Measurements from ENCODE around the gene CD44. TPM values are rescaled to one million over a fixed set of nuclear protein-coding genes. Genes with fewer than 3 reads are reported as not detected.

The CD44 gene
- total RNA-seq, 1 experiment from 2014 or later = 61.4 TPM

DNA sequence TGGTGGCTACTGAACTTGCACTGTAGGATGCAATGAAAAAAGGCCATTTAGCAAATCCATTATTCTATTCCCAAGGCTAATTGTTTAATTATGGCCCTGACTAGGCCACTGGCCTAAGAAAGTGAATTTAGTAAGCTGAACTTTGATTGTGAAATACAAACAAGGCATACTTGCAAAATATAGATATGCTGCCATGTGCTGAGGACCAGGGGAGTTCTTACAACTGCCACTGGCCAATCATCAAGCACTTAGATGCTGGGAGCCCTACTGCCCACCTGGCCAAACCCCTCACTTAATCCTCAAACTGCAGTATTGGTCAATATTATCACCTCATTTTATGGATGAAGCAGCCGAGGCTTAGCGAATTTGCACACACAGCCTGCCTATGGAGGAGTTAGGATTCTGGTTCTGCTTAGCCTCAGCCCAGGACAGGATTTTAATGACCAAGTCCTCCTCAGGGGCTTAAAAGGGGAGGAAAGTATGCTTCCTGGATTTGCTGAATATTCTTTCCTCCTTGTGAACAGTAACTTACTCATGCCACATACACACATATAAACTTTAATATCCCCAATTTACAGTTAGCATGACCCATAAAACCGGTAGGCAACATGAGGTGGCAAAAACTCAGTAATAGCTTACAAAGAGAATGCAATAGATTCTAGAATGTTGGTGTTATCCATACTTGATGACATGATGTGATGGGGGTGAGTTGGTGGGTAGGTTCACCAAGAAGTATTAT is 39.3 kb downstream of the CD44 start:
- peaks cover 22% of the 10 kb centered on the region for H3K4me1 ChIP-seq
- no peak overlapping the region for H3K4me3 ChIP-seq (ENCODE audit: low read depth, low read length)
- Mint-ChIP-seq H3K4me3 (ENCODE audit: unreplicated experiment) (no peak overlapping the region), H3K27me3 (ENCODE audit: insufficient read depth, unreplicated experiment) (no peaks in the 10 kb centered on the region), H3K27ac (ENCODE audit: unreplicated experiment) (no peak overlapping the region), H3K9me3 (ENCODE audit: unreplicated experiment) (no peaks in the 10 kb centered on the region), H3K36me3 (ENCODE audit: insufficient read depth, unreplicated experiment) (peaks cover 2% of the 10 kb centered on the region), H3K4me1 (ENCODE audit: low read depth, unreplicated experiment) (peaks cover 9% of the 10 kb centered on the region)
- DNase-seq = no peak
- TF ChIP-seq, protein P1, sequence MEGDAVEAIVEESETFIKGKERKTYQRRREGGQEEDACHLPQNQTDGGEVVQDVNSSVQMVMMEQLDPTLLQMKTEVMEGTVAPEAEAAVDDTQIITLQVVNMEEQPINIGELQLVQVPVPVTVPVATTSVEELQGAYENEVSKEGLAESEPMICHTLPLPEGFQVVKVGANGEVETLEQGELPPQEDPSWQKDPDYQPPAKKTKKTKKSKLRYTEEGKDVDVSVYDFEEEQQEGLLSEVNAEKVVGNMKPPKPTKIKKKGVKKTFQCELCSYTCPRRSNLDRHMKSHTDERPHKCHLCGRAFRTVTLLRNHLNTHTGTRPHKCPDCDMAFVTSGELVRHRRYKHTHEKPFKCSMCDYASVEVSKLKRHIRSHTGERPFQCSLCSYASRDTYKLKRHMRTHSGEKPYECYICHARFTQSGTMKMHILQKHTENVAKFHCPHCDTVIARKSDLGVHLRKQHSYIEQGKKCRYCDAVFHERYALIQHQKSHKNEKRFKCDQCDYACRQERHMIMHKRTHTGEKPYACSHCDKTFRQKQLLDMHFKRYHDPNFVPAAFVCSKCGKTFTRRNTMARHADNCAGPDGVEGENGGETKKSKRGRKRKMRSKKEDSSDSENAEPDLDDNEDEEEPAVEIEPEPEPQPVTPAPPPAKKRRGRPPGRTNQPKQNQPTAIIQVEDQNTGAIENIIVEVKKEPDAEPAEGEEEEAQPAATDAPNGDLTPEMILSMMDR (IDR thresholded peaks at IDR 0.05; ENCODE audit: insufficient read depth in 1 of 2, low read depth in 1 of 2, low read length in 1 of 2, severe bottlenecking in 1 of 2, unreplicated experiment in 1 of 2) = no peak
- H3K9me3 ChIP-seq = no peaks in the 10 kb centered on the region
- intact Hi-C loops (cut with micrococcal nuclease; ENCODE audit: unreplicated experiment) = no loop called here
- H3K36me3 ChIP-seq (ENCODE audit: control insufficient read depth, insufficient read depth, low read length) = no peaks in the 10 kb centered on the region
- POLR2A ChIA-PET = no interaction called here
- BruUV-seq (replicated peaks) = no TSS peak
- H3K27me3 ChIP-seq (replicated peaks; ENCODE audit: control insufficient read depth, insufficient read depth, low read length) = no peaks in the 10 kb centered on the region
- CTCF ChIA-PET = no interaction called here

DNA sequence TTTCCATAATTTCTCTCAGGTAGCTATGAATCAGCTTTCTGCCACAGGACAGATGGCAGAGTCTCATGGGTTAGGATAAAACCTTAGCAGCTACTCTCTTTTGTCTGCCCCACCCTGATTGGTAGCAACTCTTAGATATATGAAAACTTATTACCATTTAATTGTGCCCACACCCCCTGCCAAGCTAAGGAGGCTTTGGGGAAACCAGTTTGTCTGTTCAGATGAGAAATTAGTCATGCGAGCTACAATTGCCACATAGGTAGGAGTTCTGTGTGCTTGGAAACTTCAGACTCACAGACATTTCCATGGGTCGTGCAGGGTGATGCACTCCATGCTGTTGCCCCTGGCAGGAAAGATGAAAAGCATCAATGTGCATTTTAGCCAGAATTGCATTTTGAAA is 39.9 kb downstream of the CD44 start:
- H3K4me1 Mint-ChIP-seq (ENCODE audit: low read depth, unreplicated experiment) = peaks cover 9% of the 10 kb centered on the region
- DNase-seq = no peak
- H3K27ac Mint-ChIP-seq (ENCODE audit: unreplicated experiment) = no peak overlapping the region
- ChIA-PET POLR2A (no interaction called here), CTCF (no interaction called here)
- H3K9me3 ChIP-seq = no peaks in the 10 kb centered on the region
- H3K36me3 Mint-ChIP-seq (ENCODE audit: insufficient read depth, unreplicated experiment) = no peaks in the 10 kb centered on the region
- intact Hi-C loops (cut with micrococcal nuclease; ENCODE audit: unreplicated experiment) = no loop called here
- H3K36me3 ChIP-seq (ENCODE audit: control insufficient read depth, insufficient read depth, low read length) = no peaks in the 10 kb centered on the region
- peaks cover 16% of the 10 kb centered on the region for H3K4me1 ChIP-seq
- TF ChIP-seq, protein P1 (IDR thresholded peaks at IDR 0.05; ENCODE audit: insufficient read depth in 1 of 2, low read depth in 1 of 2, low read length in 1 of 2, severe bottlenecking in 1 of 2, unreplicated experiment in 1 of 2) = no peak
- no peaks in the 10 kb centered on the region for H3K27me3 Mint-ChIP-seq (ENCODE audit: insufficient read depth, unreplicated experiment)
- no peak overlapping the region for H3K4me3 Mint-ChIP-seq (ENCODE audit: unreplicated experiment)
- no TSS peak for BruUV-seq (replicated peaks)
- H3K27me3 ChIP-seq (replicated peaks; ENCODE audit: control insufficient read depth, insufficient read depth, low read length) = no peaks in the 10 kb centered on the region
- H3K9me3 Mint-ChIP-seq (ENCODE audit: unreplicated experiment) = no peaks in the 10 kb centered on the region
- no peak overlapping the region for H3K4me3 ChIP-seq (ENCODE audit: low read depth, low read length)

DNA sequence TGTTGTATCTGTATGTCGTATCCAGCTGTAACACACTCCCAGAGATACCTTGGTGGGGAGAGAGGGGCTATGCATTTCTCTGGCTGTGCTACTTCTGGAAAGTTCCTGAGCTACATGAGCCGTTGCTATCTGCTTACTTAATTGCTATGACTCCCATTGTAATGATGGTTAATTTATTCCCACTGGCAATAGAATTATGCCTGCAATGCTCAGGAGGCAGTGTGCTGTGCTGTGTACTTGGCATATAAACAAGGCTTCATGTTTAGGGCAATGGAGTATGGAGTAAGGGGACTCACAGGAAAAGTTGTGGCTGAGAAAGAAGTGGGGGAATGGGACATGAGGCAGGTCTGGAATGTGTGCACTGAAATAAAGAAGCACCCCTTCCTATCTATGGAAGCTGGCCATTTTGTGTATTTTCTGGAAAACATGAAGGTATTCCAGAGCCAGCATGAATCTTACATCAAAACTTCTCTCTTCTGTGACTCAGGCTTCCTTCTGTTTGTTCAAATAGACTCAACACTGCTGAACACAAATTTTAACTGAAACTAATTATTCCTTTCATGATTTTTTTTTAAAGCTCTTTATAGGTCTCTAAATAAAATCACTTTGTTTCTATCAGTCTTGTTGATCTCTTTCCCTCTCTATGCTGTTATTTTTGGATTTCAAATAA is 40.6 kb downstream of the CD44 start:
- Mint-ChIP-seq H3K4me3 (ENCODE audit: unreplicated experiment) (no peak overlapping the region), H3K36me3 (ENCODE audit: insufficient read depth, unreplicated experiment) (no peaks in the 10 kb centered on the region), H3K27me3 (ENCODE audit: insufficient read depth, unreplicated experiment) (no peaks in the 10 kb centered on the region), H3K4me1 (ENCODE audit: low read depth, unreplicated experiment) (peaks cover 8% of the 10 kb centered on the region), H3K9me3 (ENCODE audit: unreplicated experiment) (no peaks in the 10 kb centered on the region), H3K27ac (ENCODE audit: unreplicated experiment) (no peak overlapping the region)
- Histone ChIP-seq H3K4me3 (ENCODE audit: low read depth, low read length) (no peak overlapping the region), H3K36me3 (ENCODE audit: control insufficient read depth, insufficient read depth, low read length) (no peaks in the 10 kb centered on the region), H3K27me3 (replicated peaks; ENCODE audit: control insufficient read depth, insufficient read depth, low read length) (no peaks in the 10 kb centered on the region), H3K4me1 (peaks cover 8% of the 10 kb centered on the region), H3K9me3 (no peaks in the 10 kb centered on the region)
- intact Hi-C loops (cut with micrococcal nuclease; ENCODE audit: unreplicated experiment) = no loop called here
- TF ChIP-seq, protein P1 (IDR thresholded peaks at IDR 0.05; ENCODE audit: insufficient read depth in 1 of 2, low read depth in 1 of 2, low read length in 1 of 2, severe bottlenecking in 1 of 2, unreplicated experiment in 1 of 2) = no peak
- no peak for DNase-seq
- BruUV-seq (replicated peaks) = no TSS peak
- POLR2A ChIA-PET = no interaction called here
- CTCF ChIA-PET = no interaction called here

Measured in Caco-2 (cell line).